Testis (tissue), 2 donors: ENCODE measurements around the gene ZNF302.

Experiments used
- POLR2A ChIP-seq: fragments of 450-650 bp; IDR thresholded peaks from one replicate; pipeline ENCODE4 v1.6.1; 2017; ENCODE audit warnings: antibody characterized with exemption, mild to moderate bottlenecking, moderate library complexity
- TF ChIP-seq, protein P1 (sequence below), 3 experiments: fragments of 450-650 bp in 2 of 3; fragments of 200-600 bp in 1 of 3; sonication (generic) in 1 of 3; IDR thresholded peaks; one replicate each; pipeline ENCODE4 v1.5.1; 2016 to 2019; ENCODE audit warnings: antibody characterized with exemption in 3 of 3, mild to moderate bottlenecking in 2 of 3, moderate library complexity in 1 of 3

GRCh38 chr19:34731964-34732363, 54.5 kb downstream of the ZNF302 start:
- TF ChIP-seq, protein P1, sequence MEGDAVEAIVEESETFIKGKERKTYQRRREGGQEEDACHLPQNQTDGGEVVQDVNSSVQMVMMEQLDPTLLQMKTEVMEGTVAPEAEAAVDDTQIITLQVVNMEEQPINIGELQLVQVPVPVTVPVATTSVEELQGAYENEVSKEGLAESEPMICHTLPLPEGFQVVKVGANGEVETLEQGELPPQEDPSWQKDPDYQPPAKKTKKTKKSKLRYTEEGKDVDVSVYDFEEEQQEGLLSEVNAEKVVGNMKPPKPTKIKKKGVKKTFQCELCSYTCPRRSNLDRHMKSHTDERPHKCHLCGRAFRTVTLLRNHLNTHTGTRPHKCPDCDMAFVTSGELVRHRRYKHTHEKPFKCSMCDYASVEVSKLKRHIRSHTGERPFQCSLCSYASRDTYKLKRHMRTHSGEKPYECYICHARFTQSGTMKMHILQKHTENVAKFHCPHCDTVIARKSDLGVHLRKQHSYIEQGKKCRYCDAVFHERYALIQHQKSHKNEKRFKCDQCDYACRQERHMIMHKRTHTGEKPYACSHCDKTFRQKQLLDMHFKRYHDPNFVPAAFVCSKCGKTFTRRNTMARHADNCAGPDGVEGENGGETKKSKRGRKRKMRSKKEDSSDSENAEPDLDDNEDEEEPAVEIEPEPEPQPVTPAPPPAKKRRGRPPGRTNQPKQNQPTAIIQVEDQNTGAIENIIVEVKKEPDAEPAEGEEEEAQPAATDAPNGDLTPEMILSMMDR (IDR thresholded peaks at IDR 0.05), result no peak
- no peak for TF ChIP-seq POLR2A
